Stomach (tissue), 9 donors: ENCODE data around the gene HSD17B7. TPM values are rescaled to one million over a fixed set of nuclear protein-coding genes. Genes with fewer than 3 reads are reported as not detected.

Experiments used
- DNase-seq, 2 donors: peaks; one replicate each; pipeline versions ENCODE4 v3.0.0 to v3.0.0-alpha.2; 2013 to 2019
- H3K27ac ChIP-seq, 5 donors: fragments of 200-600 bp in 4 of 5; sonication (generic) in 4 of 5; one replicate each; pipeline ENCODE4 v1.5.1; 2013 to 2019; ENCODE audit warnings: mild to moderate bottlenecking in 1 of 5, moderate library complexity in 1 of 5
- H3K27me3 ChIP-seq, 3 donors: fragments of 200-600 bp; sonication (generic); one replicate each; pipeline ENCODE4 v1.5.1; 2017 to 2019; ENCODE audit warnings: mixed run types in 1 of 3
- H3K36me3 ChIP-seq, 4 donors: fragments of 200-600 bp; sonication (generic); 1 replicate in 3 of 4; 2 replicates in 1 of 4; pipeline ENCODE4 v1.5.1; 2016 to 2019
- H3K4me1 ChIP-seq, 4 donors: fragments of 200-600 bp; sonication (generic); one replicate each; pipeline ENCODE4 v1.5.1; 2016 to 2019
- H3K4me3 ChIP-seq, 4 donors: fragments of 200-600 bp; sonication (generic) in 3 of 4; one replicate each; pipeline ENCODE4 v1.5.1; 2016 to 2019; ENCODE audit warnings: mild to moderate bottlenecking in 1 of 4
- H3K9me3 ChIP-seq, 4 donors: fragments of 200-600 bp; sonication (generic); one replicate each; pipeline ENCODE4 v1.5.1; 2016 to 2019
- EP300 ChIP-seq: sonication (generic); formaldehyde crosslinking; IDR thresholded peaks from one replicate; pipeline ENCODE4 v1.6.1; 2017; ENCODE audit warnings: antibody characterized with exemption
- POLR2A ChIP-seq, 4 donors: fragments of 450-650 bp; IDR thresholded peaks; one replicate each; pipeline ENCODE4 v1.6.1; 2016; ENCODE audit warnings: antibody characterized with exemption in 4 of 4, control low read depth in 2 of 4, mild to moderate bottlenecking in 1 of 4, moderate library complexity in 1 of 4
- POLR2AphosphoS5 ChIP-seq, 3 donors: sonication (generic); formaldehyde crosslinking; IDR thresholded peaks; one replicate each; pipeline ENCODE4 v1.6.1; 2016; ENCODE audit warnings: antibody characterized with exemption in 3 of 3
- WGBS, 5 donors: extraction: QIAGEN DNeasy Blood & Tissue Kit in 3 of 5; methylation state at CpG; one replicate each; pipeline versions ENCODE4 v1.1.5 to v1.1.7; 2013 to 2018; 5-methylcytosine and 5-hydroxymethylcytosine counted together
- intact Hi-C: fragments of 100-400 bp; cut with DNase I; formaldehyde crosslinking; loops from one replicate; pipeline ENCODE4 v1.15.1; 2023; ENCODE audit warnings: low total_unique reads
- polyA plus RNA-seq, 3 donors: library from polyadenylated mRNA; stranded (reverse); fragments of 200-250 nt; gene quantifications; one replicate each; pipeline ENCODE4 v1.2.3, GENCODE V29; 2013
- total RNA-seq, 5 donors: library from RNA; depleted of rRNA; stranded (reverse); fragments of >200 nt; gene quantifications; one replicate each; pipeline versions ENCODE4 v1.1.0 to v1.2.3, GENCODE V29; 2014 to 2016
- TF ChIP-seq, protein P1 (sequence below), 7 experiments: fragments of 450-650 bp in 4 of 7; fragments of 200-600 bp in 3 of 7; sonication (generic) in 3 of 7; IDR thresholded peaks; one replicate each; pipeline ENCODE4 v1.5.1; 2016 to 2019; ENCODE audit warnings: antibody characterized with exemption in 7 of 7, control low read depth in 2 of 7, mild to moderate bottlenecking in 1 of 7
- donor health status: healthy with polysubstance abuse.
- donor health status: Bipolar disorder and iron deficiency.
- donor health status: healthy.

Gene HSD17B7
- total and polyA plus RNA-seq, 8 donors: 2.3 to 75.9 (median 11.9) TPM

- intact Hi-C loops: loop anchor here (10.0 kb wide), 1 partner anchor 320 kb away; no protein-coding TSS in a partner anchor
- H3K9me3 ChIP-seq: no peaks in the 10 kb centered on the region
- no peaks in the 10 kb centered on the region for H3K36me3 ChIP-seq
- no peaks in the 10 kb centered on the region for H3K27me3 ChIP-seq
- TF ChIP-seq EP300 (no peak), POLR2A (IDR thresholded peaks at IDR 0.05) (no peak), POLR2AphosphoS5 (IDR thresholded peaks at IDR 0.05) (peak in 1 of 3 donors; percentile 6)
- TF ChIP-seq, protein P1, sequence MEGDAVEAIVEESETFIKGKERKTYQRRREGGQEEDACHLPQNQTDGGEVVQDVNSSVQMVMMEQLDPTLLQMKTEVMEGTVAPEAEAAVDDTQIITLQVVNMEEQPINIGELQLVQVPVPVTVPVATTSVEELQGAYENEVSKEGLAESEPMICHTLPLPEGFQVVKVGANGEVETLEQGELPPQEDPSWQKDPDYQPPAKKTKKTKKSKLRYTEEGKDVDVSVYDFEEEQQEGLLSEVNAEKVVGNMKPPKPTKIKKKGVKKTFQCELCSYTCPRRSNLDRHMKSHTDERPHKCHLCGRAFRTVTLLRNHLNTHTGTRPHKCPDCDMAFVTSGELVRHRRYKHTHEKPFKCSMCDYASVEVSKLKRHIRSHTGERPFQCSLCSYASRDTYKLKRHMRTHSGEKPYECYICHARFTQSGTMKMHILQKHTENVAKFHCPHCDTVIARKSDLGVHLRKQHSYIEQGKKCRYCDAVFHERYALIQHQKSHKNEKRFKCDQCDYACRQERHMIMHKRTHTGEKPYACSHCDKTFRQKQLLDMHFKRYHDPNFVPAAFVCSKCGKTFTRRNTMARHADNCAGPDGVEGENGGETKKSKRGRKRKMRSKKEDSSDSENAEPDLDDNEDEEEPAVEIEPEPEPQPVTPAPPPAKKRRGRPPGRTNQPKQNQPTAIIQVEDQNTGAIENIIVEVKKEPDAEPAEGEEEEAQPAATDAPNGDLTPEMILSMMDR (IDR thresholded peaks at IDR 0.05): peak in 5 of 7 experiments; percentile 55 to 76 (median 64)
- H3K4me1 ChIP-seq: peaks cover 0 to 3% (median 0%) of the 10 kb centered on the region in 4 donors
- H3K4me3 ChIP-seq: no peak overlapping the region
- WGBS, 5 donors: 23 to 36% (median 32%) methylated on average over 4 of the region's 4 CpGs
- H3K27ac ChIP-seq: no peak overlapping the region
- peak; percentile 76 to 88 for DNase-seq
Measured at GRCh38 chr1:162854245-162854882, 63.9 kb downstream of the HSD17B7 start.

DNA sequence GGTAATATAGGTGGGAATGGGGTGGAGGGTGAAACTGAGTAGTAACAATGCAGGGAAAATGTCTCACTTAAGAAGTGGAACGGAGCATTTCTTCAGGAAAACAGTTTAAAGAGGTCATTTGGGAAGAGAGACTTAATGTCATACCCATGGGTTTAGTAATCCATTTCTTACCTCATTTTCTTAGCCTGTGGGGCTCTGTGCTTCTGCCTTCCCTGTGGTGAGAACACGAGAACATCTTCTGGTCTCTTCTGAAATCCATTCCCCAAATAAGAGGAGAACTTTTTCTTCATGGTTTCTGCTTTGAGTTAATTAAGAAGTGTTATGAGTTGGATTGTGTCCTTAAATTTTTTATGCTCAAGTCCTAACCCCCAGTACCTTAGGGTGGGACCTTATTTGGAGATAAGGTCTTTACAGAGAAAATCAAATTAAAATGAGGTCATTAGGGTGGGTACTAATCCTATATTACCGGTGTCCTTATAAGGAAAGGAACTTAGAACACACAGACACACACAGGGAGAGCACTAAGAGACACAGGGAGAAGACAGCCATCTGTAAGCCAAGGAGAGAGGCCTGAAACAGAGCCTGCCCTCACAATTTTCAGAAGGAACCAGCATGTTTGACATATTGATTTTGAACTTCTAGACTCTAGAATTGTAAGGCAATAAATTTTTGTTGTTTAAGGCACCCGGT, 65.1 kb downstream of the HSD17B7 start:
- Histone ChIP-seq H3K27ac (no peak overlapping the region), H3K36me3 (no peaks in the 10 kb centered on the region), H3K4me1 (peaks cover 0 to 3% (median 0%) of the 10 kb centered on the region in 4 donors), H3K9me3 (no peaks in the 10 kb centered on the region), H3K4me3 (no peak overlapping the region), H3K27me3 (no peaks in the 10 kb centered on the region)
- 78 to 85% (median 80%) methylated on average over 4 of the region's 4 CpGs for WGBS, 5 donors
- intact Hi-C loops: loop anchor here (10.0 kb wide), 1 partner anchor 319 kb away; no protein-coding TSS in a partner anchor
- no peak for DNase-seq
- TF ChIP-seq POLR2AphosphoS5 (IDR thresholded peaks at IDR 0.05) (no peak), EP300 (no peak), POLR2A (IDR thresholded peaks at IDR 0.05) (no peak)
- TF ChIP-seq, protein P1 (IDR thresholded peaks at IDR 0.05): no peak

GRCh38 chr1:162856260-162856659, 65.8 kb downstream of the HSD17B7 start:
- Histone ChIP-seq H3K9me3 (no peaks in the 10 kb centered on the region), H3K4me3 (no peak overlapping the region)
- whole genome bisulfite sequencing, 5 donors: 58 to 72% (median 67%) methylated on average over 2 of the region's 2 CpGs

DNA sequence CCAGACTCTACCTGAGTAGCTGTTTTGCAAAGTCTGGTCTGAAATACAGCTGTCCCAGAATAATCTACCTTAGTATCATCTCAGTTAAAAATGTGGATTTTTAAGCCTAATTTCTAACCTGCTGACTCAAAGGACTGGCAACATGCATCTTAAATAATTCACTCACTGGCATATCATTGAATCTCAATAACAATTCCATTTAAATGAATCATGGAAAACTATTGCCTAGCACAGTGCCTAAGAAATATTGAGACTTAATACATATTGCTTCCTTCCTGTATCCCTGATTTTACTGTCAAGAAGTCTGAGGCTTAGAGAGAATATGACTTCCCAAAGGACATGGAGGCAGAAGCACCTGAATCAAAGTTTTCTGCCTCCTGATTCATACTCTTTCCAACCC, 67.3 kb downstream of the HSD17B7 start:
- TF ChIP-seq EP300 (no peak), POLR2AphosphoS5 (IDR thresholded peaks at IDR 0.05) (no peak), POLR2A (IDR thresholded peaks at IDR 0.05) (no peak)
- TF ChIP-seq, protein P1 (IDR thresholded peaks at IDR 0.05): no peak
- no peak for DNase-seq
- H3K4me3 ChIP-seq: no peak overlapping the region
- H3K4me1 ChIP-seq: peaks cover 0 to 15% (median 5%) of the 10 kb centered on the region in 4 donors
- H3K36me3 ChIP-seq: no peaks in the 10 kb centered on the region
- H3K27me3 ChIP-seq: no peaks in the 10 kb centered on the region
- intact Hi-C loops: loop anchor here (10.0 kb wide), 1 partner anchor 317 kb away; no protein-coding TSS in a partner anchor
- H3K9me3 ChIP-seq: no peaks in the 10 kb centered on the region
- no peak overlapping the region for H3K27ac ChIP-seq

More at GRCh38 chr1:162856260-162856659, 65.8 kb downstream of the HSD17B7 start:
- peaks cover 0 to 5% (median 2%) of the 10 kb centered on the region in 4 donors for H3K4me1 ChIP-seq
- intact Hi-C loops: loop anchor here (10.0 kb wide), 1 partner anchor 319 kb away; no protein-coding TSS in a partner anchor
- H3K27ac ChIP-seq: no peak overlapping the region
- H3K27me3 ChIP-seq: no peaks in the 10 kb centered on the region
- DNase-seq: peak in 1 of 2 donors; percentile 37
- no peak for TF ChIP-seq POLR2A (IDR thresholded peaks at IDR 0.05)
- TF ChIP-seq, protein P1 (IDR thresholded peaks at IDR 0.05): no peak
- no peak for TF ChIP-seq POLR2AphosphoS5 (IDR thresholded peaks at IDR 0.05)
- TF ChIP-seq EP300: no peak
- no peaks in the 10 kb centered on the region for H3K36me3 ChIP-seq
